ELR (cell line): ENCODE data around the gene FAM53C.

ENCODE experiments used
- DNase-seq: peaks from one replicate; pipeline ENCODE4 v3.0.0-alpha.2; 2015; ENCODE audit warnings: low read depth

FAM53C gene

GRCh38 chr5:138391859-138392386 lies 53.9 kb downstream of the FAM53C start:
- DNase-seq: no peak
